ENCODE measurements around the gene GATAD2B. TPM values are rescaled to one million over a fixed set of nuclear protein-coding genes. Genes with fewer than 3 reads are reported as not detected.
A peak's percentile ranks its signal among the peaks of the same experiment; 100 is the strongest.
"Not testable (repeated sequence)": the region's sequence is repeated elsewhere in the genome, so short reads cannot be mapped to it uniquely, and the experiment has no call there.

The GATAD2B gene
- polyA plus RNA-seq, 10 donors: 12.5 to 20.1 (median 17.9) TPM

GRCh38 chr1:153895866-153896265 is 26.9 kb downstream of the GATAD2B start:
- not testable (repeated sequence) for DNase-seq

DNA sequence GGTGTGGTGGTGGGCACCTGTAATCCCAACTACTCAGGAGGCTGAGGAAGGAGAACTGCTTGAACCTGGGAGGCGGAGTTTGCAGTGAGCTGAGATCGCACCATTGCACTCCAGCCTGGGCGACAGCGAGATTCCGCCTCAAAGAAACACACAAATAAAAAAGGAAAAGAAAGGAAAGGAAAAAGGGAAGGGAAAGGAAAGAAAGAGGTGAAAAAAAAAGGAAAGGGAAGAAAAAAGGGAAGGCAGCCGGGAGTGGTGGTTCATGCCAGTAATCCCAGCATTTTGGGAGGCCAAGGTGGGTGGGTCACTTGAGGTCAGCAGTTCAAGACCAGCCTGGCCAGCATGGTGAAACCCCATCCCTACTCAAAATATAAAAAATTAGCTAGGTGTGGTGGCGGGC is 31.7 kb downstream of the GATAD2B start:
- not testable (repeated sequence) for DNase-seq

- no peak for DNase-seq
These were observed 34.2 kb downstream of the GATAD2B start for GRCh38 chr1:153888533-153888932.

GRCh38 chr1:153886127-153886526 is 36.6 kb downstream of the GATAD2B start:
- no peak for DNase-seq

- DNase-seq: no peak
These were observed 39.5 kb downstream of the GATAD2B start for GRCh38 chr1:153883223-153883622.

DNA sequence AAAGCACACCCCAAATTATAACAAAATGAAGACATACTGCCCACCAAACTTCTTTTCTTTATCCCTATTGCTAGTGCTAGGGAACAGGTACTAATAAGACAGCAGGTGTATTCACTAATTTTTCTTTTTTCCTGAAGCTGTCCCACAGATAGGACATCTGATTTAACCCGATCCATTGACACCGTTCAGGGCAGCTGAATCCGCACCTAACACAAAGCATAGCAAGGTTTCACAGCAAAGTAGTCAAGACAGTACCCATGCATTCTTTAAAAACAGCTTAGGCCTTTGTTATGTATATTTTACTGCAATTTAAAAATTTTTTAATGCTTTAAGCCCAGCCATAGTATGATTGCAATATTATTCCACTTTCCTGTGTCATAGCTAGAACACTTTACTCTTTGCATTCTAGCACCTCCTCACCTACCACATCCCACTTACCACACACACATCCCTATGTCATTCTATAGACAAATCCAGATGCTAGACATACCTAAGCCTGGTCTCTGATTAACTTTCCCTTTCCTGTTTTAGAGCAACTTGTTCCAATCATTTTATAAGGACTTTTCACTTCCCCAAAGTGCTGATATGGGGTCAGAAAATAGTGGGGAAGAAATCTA is 40.4 kb downstream of the GATAD2B start:
- DNase-seq: no peak

DNA sequence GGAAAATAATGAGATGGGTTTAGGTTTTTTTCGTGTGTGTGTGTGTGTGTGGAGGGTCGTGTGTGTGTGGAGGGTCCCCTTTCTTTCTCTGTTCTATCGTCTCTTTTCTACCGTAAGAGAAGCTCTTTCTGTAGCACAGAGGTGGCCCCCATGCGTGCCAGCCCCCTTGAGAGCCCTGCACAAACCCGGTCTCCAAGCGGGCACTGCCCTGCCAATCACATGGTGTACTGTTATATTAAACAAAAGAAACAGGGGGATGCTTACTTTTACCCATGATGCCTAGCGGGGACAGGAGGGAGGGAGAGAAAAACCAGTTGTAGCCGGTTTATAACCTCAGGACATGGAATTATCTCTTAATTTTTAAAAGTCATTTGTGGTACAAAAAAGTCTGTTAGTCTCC is 41.0 kb downstream of the GATAD2B start:
- DNase-seq: peak; percentile 46 to 88 (median 53)

DNA sequence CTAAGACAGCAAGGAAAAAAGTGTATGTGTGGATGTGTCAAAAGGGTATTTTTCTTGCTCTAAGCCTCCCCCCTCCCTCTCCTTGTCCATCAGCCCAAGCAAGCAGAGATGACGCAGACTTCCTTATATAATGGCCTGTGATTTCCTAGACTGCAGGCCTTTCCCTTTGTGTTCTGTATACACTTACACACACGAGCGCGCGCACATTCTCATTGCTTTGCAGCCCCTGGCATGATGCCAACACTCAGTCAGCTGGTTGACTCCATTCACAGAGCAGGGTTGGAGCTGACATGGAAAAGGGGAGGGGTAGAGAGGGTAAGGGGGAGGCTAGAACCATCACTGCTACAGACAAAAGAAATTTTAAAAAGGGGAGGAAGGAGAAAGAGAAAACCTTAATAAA is 41.8 kb downstream of the GATAD2B start:
- DNase-seq: peak; percentile 94 to 97 (median 97)

GRCh38 chr1:153880024-153880423 is 42.7 kb downstream of the GATAD2B start:
- DNase-seq: no peak

DNA sequence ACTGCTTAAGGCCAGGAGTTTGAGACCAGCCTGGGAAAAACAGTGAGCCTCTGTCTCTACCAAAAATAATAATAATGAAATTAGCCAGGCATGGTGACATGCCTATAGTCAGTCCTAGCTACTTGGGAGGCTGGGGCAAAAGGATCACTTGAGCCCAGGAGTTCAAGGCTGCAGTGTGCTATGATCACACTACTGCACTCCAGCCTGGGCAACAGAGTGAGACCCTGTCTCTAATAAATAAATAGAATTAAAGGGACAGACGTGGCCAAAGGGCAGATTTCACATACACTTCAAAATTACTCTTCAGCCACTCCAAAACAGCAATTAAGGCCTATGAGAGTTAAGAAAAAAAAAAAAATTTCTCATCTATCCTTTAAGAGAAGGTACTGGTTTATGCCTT is 45.7 kb downstream of the GATAD2B start:
- DNase-seq: no peak

- DNase-seq: no peak
These were observed 49.8 kb downstream of the GATAD2B start for GRCh38 chr1:153872934-153873333.

DNA sequence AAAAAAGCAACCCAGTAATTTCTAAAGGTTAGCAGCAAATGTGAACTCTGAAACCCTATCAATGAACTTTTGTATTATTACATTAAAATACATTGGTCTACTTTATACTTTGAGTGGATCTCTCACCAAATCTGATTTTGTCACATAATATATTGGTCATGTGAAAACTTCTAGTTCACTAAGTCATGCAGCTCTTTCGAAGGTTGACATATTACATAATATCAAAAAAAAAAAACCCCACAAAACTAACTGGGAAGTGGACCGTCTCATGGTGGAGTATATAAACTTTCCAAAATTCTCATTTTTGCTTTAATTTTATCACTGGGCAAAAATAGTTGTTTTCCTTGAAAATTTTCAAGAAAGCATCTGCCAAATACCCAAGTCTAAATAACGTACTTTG is 50.4 kb downstream of the GATAD2B start:
- DNase-seq: no peak

DNA sequence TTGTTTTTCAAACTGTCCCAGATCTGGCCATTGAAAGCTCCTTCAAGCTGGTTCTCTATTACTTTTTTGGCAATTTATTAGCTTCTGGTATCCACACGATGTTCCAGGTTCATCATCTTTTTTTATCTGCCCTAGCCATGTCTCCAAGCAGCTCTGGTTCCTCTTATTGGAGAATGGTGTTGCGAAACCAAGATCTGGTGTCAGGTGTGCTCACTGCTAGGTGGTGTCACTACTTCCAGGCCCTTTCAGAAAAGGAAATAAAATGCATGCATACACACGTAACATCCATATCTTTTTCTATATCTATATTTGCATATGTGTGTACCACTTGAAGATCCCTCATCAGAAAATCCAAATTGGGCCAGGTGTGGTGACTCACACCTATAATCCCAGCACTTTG is 53.3 kb downstream of the GATAD2B start:
- no peak for DNase-seq

DNA sequence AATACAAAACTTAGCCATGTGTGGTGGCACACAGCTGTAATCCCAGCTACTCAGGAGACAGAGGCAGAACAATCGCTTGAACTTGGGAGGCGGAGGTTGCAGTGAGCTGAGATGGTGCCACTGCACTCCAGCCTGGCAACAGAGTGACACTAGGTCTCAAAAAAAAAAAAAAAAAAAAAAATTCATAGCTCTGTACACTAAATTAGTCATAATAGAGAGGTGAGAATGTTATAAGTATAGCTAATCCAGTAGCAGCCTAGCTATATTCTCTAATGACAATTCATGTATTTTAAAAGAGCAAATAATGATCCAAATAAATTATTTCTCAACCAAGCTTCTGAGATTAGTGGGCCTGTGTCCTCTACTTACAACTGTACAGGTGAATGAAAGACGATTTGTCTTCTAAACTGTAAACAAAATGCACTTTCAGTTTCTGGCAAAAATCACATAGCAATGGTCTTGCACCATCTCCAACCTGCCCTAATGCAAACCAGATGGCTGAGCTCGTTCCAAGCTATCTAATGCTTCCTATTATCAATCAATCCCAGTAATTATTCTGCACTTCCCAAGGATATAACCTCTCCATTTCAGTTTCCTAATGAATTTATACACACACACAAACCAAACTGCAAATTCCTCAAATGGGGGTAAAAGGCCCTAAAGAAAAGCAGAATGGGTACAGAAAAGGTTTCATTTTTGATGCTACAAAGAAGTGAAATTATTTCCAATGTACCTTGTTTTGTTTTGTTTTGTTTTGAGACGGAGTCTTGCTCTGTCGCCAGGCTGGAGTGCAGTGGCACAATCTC is 56.5 kb downstream of the GATAD2B start:
- DNase-seq: peak; percentile 25 to 47 (median 38)

- no peak for DNase-seq
These were observed 62.5 kb downstream of the GATAD2B start for GRCh38 chr1:153860285-153860684.

DNA sequence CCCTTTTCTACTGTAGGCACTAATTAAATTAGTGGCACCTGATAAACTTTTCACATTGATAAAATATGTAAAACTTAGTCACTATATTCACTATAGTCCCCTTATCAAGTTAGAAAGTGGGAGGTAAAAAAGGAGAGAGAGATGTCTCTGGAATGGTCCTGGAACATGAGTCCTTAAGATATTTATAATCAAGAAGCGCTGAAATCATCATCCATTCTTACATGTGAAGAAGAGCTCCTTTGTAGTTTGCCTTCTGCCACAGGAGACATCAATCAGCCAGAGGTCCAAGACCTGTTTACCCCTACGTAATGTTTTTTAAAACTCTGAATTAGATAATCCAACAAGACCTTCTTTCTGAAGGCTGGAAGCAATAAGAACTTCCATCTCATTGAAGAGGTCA is 65.3 kb downstream of the GATAD2B start:
- no peak for DNase-seq

DNA sequence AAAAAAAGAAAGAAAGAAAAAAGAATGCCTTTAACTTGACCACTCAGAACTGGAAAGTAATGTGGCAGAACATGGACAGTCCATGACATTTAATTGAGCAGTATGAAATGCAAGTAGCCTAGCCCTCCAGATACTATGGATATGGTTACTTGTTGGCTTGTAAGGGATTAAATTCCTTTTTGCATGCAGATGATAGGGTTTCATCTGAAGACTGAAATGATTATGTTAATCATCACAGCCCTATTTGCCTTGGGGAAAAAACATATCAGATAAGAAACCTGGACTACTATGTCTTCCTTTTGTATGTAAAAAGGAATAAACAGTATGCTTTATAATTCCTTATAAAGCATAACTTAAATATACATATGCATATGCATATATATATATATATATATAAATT is 66.0 kb downstream of the GATAD2B start:
- DNase-seq: no peak

DNA sequence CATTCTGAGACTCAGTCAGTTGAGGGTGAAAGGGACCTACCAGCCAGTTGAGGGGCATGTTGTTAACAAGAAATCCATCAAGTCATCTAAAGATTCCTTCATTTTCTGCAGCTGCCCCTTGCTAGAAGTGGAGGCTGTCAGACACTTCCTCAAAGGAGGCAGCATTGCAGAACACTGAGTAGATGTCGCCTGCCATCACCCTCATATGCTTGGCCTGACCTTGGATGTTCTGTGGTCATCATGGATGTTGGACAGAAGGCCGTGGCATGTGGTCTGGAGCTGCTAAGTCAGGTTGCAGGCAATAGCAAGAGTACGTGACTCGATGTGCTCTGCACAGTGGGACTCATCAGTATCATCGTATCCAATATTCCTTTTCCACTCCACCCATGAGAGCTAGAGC is 70.6 kb downstream of the GATAD2B start:
- DNase-seq: no peak

GRCh38 chr1:153849487-153850185 is 73.1 kb downstream of the GATAD2B start:
- DNase-seq: no peak

DNA sequence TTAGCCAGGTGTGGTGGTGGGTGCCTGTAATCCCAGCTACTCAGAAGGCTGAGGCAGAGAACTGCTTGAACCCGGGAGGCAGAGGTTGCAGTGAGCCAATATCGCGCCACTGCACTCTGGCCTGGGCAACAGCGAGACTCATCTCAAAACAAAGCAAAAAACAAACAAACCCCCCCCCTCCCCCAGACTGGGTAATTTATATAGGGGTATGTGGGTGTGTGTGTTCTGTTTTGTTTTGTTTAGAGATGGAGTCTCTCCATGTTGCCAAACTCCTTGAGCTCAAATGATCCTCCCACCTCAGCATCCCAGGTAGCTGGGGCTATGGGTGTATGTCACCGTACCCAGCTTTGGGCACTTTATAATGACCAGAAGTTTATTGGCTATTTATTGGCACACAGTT is 74.0 kb downstream of the GATAD2B start:
- no peak for DNase-seq

GRCh38 chr1:153845158-153845557 is 77.6 kb downstream of the GATAD2B start:
- DNase-seq: no peak

DNA sequence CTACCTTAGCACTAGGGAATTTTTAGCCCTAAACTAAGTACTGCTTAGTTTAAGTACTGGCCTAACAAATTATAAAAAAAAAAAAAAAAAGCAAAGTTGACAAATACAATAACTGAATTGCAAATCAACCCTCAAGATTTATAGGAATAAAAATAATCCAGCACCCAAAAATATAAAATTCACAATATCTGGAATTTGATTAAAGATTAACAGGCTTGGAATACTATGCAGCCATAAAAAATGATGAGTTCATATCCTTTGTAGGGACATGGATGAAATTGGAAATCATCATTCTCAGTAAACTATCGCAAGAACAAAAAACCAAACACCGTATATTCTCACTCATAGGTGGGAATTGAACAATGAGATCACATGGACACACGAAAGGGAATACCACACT is 78.4 kb downstream of the GATAD2B start:
- DNase-seq: not testable (repeated sequence)

GRCh38 chr1:153842006-153842471 is 80.7 kb downstream of the GATAD2B start:
- DNase-seq: no peak
